ENCODE measurements around the gene PPT2.

- TF ChIP-seq CTCF (IDR thresholded peaks at IDR 0.05): no peak
- no peak for TF ChIP-seq POLR2AphosphoS5 (IDR thresholded peaks at IDR 0.05)
- TF ChIP-seq POLR2A (IDR thresholded peaks at IDR 0.05; ENCODE audit: low read depth): no peak
Observed at GRCh38 chr6:32131439-32131948, 22.4 kb upstream of the PPT2 start.
